HG02870 (cell line): ENCODE results near the gene ZAR1.
A peak's percentile ranks its signal among the peaks of the same experiment; 100 is the strongest.

ENCODE experiments used
- ATAC-seq: cut with Tn5 transposase; IDR thresholded peaks from one replicate; pipeline ENCODE4 v1.9.1; 2021; ENCODE audit warnings: mild to moderate bottlenecking, moderate library complexity; ENCODE audit not compliant: unreplicated experiment

Gene ZAR1

DNA sequence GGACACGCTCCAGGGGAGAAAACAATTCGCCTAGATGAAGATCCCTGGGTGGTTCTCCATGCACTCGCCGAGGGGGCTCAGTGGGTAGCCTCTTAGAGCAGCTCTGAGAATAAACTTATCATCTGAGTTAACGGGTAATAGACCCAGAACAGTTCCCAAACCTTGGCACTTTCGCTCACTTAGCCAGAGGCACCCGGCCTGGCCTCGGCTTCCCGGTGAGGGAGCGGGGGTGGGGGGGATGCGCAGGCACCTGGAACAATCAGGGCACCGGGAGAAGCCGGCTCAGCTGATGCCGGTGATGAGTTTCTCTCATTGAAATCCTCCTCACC is 405 bp upstream of the ZAR1 start:
- no peak for ATAC-seq

DNA sequence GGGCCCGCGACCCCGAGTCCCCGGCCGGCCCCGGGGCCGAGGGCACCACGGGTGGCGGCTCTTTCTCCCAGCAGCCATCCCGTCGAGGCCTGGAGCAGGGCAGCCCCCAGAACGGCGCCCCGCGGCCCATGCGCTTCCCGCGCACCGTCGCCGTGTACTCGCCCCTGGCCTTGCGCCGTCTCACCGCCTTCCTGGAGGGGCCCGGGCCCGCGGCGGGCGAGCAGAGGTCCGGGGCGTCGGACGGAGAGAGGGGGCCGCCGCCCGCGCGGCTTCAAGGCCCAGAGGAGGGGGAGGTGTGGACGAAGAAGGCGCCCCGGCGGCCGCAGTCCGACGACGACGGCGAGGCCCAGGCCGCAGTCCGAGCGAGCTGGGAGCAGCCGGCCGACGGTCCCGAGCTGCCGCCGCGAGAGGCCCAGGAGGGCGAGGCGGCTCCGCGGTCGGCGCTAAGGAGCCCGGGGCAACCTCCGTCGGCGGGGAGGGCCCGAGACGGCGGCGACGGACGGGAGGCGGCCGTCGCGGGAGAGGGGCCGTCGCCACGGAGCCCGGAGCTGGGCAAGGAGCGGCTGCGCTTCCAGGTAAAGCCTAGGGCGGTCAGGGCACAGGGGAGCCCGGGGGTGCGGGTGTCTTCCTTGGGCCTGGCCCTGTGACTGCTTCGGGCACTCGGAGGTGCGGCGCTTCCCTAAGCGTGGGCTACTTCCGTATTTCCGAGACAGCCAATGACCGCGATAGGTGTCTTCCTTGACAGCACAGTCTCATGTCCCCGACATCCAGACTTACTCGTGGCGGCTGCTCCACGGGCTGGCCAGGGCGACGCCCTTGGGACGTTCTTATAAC is 845 bp downstream of the ZAR1 start:
- ATAC-seq, result no peak

DNA sequence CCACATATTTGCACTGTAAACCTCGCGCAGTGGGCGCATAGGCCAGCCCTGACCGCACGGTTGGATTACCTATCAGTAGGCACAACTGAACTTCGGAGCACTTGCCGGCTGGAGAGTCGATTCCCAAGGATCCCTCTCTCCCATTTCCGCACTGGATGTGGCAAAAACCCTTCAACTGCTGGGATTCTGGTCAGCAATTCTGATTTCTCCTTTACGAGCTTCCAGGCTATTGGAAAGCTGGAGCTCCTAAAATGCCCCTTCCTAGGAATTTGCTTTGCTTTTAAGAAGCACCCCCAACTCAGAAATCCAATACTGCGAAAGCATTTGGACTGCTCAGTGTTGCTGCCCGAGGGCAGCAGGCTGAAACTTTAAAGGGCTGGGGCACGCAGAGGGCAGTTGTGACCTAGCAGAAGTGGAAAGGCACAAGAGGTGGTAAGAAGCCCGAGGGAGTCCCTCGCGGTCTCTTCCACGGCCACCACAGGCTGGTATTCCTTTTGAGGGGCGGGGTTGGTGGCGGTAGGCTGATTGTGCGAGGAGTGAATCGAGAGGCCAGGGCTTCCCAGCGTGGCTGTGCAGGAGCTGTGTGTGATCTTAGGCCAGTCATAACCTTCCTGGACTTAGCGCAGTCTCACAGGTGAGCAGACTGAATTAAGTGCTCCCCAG is 1.6 kb downstream of the ZAR1 start:
- ATAC-seq, result no peak

DNA sequence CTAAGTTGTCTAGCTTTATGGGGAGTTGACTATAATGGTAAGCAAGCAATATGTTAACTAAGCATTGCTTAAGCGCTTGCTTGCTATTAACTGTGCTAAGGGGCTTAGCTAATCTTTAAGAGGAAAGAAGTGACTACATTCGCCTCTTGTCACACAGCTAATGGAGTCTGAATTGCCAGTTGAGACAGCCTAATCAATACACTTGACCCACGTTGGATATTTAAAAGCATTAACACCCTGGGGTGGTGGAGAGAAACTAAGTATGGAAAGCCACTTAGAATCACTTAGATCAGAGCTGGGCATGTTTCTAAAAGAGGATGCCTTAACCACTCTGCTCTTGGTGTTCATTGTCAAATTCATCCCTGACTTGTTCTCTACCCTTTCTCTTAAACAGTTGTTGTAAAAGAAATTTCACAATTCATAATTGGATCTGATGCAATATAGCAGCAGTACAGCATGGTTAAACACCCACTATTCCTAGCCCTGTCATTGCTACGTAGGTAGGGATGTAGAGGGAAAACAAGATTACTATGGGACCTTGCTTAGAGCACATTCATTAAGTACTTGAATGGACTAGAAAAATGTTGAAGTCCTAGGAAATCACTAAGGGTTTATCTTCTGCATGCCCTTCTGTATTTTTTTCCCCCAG is 3.5 kb downstream of the ZAR1 start:
- ATAC-seq, result no peak

DNA sequence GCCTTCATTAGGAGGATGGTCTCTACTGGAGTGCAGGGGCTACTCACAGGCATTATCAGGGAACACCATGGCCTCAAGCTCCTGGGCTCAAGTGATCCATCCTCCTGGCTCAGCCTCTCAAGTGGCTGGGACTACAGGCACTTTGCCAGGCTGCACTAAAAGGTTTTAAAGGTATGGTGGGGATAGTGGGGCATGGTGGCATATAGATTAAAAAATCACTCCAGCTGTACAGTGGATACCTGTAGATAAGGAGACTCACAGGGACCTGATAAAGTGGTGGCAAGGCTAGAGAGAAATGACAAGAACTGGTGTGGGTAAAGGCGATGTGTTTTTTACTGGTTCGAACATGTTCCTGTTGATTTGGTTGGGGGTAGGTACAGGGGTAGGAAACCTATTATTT is 5.9 kb downstream of the ZAR1 start:
- ATAC-seq, result no peak

DNA sequence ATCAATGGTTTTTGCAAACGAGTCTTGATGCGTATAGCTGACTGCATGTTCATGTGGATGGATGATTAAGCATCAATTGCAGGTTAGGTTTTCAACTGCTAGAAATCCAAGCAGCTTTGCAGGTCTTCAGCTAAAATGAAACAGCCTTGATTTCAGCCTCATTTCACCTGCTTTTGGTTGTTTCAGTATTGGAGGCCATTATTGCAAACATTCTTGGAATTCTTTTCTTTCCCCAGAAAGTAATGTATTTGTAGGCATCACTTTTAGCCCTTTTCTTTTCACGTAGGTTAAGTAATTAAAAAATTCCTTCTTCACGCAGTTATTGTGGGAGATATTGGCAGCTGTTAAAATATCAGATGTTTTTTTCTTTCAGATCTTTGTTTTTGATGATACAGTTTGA is 8.8 kb downstream of the ZAR1 start:
- no peak for ATAC-seq

DNA sequence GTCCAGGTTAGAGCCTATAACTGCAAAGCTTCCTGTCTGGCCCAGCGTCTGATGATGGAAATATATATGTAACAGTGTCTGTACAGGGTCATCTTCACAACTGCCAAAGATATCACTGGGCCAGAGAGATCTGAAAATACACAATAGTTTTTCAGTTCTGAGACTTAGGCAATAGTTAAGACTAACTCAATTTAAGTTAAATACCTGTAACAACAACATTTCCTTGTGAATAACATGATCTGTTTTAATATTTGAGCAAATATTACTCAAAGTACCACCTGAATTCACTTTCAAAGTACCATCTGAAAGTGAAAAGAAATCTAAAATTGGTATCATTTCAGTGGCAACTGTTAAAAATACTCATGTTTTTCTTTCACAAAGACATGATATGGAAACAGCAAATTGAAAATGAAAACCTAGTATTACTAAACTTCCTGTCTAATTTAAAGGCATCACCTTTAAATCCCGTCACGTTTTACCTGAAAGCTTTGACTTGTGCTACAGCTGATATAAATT is 9.6 kb downstream of the ZAR1 start:
- peak; percentile 81 for ATAC-seq

DNA sequence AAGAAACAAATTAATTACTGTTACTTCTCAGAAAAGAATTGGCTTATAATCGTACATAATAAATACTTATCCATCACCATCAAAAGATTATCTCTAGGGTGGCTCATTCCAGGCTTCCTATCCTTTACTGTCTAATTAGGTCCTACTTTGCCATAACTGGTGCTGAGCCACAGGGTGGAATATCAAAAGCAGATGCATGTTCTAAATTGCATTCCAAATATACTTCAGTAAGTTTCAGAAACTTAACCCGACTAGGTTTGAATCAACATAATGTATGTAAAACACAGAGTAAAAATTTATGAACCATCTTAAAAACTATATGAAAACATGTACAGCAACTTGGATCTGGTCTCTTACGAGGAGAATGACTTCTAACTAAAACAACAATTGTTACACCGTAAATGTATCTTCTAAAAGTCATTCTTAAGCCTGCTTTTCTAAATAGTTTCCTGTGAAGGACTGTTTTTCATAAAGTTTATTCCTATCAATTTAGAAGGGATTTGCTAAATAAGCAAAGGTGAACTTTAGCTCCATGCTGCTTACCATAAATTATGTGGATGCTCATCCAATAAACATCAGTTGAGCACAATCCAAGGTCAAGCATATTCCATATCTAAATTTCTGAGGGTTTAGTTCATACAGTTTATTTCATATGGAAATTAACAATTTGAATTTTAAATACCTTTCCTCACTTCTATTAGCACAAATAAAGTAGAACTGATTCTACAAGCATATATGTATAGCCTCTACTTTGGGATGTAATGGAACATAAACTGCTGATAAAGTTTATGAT is 13.4 kb downstream of the ZAR1 start:
- no peak for ATAC-seq

DNA sequence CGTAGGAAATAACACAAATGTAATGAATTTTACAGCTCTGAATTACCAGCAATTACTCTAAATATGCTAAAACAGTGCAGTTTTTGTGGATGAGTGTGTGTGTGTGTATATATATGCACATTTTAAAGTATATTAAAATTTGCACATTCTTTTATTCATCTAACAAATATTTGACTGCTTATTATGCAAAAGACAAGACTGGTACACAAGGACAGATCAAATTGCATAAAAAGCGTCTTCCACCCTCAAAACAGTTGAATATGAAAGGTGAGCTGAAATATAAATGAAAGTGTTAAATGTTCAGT is 13.9 kb downstream of the ZAR1 start:
- no peak for ATAC-seq

DNA sequence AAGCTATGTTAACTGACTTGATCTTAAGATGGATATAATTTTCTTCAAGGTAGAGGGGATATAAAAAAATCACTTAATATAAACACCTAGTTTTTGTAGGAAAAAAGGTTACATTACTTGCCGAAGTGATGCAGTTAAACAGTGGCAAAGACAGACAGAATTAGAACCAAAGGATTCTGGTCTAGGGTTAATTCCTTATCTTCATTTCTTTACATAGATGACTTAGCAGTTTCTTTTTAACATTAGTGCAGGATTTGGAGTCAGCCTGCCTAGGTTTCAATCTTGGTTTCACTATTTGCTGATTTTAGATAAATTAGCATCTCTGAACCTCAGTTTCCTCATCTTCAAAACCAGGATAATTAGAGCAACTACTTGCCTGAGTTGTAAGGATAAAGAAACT is 14.3 kb downstream of the ZAR1 start:
- ATAC-seq, result no peak

DNA sequence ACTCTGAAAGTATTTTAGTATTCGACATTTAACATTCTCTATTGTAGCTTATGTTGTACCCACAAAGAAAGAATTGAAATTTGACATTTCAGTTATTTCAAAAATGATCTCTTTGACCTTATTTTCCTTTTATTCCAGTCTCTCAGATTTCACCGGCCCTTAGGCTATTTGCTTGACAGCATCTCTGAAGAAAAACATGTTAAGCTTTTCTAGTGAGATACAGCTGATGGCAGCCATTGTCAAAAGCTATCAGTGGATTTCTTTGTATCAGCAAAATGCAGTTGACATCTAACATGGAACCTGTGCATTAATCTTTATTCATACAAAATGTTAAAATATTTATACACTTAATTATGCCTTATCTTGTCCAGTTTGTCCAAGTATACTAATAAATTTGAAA is 16.7 kb downstream of the ZAR1 start:
- ATAC-seq, result no peak

DNA sequence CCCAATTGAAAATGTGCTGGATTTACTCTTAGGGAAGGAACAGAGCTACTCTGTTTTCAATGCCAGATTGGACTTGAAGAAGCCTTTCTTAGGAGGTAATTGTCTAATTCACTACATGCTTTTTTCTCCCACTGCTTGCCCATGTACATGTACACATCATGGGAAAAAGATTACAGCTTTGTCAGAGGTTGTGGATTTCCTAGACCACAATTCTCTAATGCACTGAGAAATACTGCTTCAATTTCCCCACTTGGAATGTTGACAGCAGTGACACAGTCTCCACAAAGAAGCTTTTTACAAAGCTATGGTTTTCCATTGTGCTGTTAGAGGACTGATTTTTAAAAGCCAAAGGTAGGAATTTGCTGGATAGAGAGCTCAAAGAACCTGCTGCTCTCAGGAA is 19.5 kb downstream of the ZAR1 start:
- no peak for ATAC-seq

DNA sequence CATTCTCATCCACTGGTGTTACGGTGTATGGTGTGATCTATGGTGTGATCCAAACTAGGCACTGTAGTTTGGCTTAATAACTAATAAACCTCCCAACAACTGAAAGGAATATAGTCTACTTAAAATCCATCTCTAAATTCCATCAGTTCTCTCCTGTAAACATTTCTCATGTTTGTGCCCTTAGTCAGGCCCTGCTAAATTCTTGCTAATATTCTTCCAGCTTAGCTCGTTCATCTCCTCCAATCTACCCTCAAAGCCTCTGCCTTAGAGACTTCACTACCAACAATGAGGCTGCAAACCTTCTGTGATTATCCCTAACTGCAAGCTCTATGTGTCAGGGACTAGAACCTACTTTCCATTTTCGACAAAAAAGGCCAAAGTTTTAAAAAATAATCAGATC is 28.1 kb downstream of the ZAR1 start:
- ATAC-seq, result no peak

DNA sequence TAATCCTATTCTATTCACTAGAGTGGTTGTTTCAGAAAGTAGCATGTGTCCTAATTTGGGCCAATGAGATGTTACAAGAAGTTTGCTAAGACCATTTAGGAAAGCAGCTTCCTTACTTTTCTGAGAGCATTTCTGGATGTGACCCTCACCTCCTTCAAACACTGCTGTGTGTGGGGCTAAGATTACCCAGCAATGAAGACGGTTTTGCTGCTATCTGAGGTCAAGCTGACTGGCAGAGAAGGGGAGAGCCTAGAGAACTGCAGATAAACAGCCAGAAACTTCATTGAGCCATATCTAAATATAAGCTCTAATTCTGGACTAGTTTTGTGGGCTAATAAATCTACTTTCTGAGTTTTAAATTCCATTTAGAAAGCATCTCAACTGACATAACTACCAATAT is 36.4 kb downstream of the ZAR1 start:
- no peak for ATAC-seq

DNA sequence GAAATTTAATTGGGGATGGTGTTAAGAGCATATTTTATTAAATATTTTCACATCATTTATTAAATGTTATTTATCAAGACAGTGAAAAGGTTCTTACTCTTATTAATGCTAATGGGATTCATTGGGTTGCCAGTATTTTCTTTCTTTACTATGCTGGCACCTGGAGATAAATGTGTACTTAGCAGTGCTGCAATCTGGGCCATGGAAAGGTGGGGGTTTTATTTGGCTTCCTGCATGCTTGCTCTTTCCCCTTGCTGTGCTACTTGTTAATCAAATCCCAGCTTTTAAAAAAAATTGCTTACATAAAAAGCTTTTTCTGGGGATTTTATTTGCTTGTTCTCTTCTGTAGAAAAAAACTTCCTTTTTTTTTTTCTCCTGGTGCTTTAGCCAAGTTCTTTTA is 48.3 kb downstream of the ZAR1 start:
- ATAC-seq, result no peak

DNA sequence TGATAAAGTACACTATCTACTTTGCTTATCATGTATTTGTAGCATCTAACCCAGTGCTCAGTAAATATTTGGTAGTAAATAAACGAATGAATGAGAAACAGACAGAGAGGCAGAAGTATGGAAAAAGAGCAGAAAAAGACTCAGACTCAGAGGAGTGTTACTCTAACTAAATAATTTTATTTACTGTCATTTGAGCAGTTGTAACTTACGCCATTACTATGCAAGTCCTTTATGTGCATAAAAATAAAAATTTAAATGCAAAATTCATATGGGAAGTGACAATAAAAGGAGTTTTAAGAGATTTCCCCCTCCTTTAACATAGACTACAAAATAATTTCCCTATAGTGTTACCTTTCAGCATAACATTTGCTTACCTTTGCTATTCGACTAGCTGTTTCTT is 49.5 kb downstream of the ZAR1 start:
- ATAC-seq, result no peak

DNA sequence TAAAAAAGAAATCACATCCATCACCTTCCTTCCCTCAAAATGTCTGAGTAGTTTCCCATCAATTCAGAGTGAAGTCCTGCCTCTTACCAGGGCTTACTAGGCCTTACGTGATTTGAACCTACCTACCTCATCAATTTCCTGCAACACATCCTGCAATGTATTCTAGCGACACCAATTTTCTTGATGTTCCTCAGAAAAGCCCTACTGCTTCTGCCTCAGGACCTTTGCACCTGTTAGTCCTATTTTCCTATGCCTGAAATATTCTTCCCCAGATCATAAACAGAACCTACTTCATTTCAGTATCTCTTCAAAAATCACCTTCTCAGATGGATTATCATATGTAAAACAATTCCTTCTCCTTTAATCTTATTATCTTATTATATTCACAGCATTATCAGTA is 52.8 kb downstream of the ZAR1 start:
- no peak for ATAC-seq

DNA sequence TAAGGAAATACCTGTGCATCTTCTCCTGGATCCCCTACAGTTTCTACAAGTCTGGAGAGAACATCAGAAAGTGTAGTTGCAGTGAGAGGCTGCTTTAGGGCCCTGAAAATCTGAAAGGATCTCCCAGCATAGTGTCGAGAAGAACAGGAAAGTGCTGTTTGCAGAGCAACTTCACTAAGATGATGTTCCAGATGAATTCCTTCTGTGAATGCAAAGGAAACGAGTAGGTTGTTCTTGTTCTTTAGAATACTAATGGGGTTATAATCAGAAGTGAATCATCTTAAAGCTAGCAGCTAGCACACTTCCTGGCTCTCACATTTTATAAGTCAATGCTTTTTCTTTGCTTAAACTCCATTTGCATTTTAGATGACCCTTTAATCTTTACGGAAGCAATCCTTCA is 53.7 kb downstream of the ZAR1 start:
- no peak for ATAC-seq
